ENCODE results near the gene GDI1.
"Not testable (repeated sequence)": the region's sequence is repeated elsewhere in the genome, so short reads cannot be mapped to it uniquely, and the experiment has no call there.

DNA sequence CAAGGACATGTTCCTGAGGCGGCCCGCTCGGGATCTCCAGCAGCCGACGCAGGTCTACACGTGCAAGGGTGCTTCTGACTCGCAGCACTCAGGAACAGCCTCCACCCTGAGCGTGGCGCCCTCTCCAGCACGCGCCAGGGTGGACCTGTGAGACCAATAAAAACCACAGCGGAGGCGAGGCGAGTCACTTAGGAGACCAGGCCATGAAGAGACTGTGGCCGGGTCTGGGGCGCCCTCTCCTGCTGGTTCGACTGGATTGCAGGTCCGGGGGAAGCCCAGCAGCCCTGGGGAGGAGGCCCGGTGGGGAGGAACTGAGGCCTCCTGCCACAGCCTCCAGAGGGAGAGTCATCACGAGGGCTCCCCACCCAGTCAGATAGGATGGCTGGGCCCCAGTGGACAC, 48.9 kb upstream of the GDI1 start:
- not testable (repeated sequence) for TF ChIP-seq EP300, POLR2A (IDR thresholded peaks at IDR 0.05)
